Neural progenitor cell (in vitro differentiated cells): ENCODE data around the gene CALHM1.

ENCODE experiments used
- EZH2 ChIP-seq: fragments of 200-600 bp; sonication (generic); IDR thresholded peaks from 2 replicates; pipeline ENCODE4 v1.6.1; 2017; ENCODE audit warnings: antibody characterized with exemption, mild to moderate bottlenecking, moderate library complexity
- EZH2phosphoT487 ChIP-seq: fragments of 200-600 bp; sonication (generic); IDR thresholded peaks from 2 replicates; pipeline ENCODE4 v1.6.1; 2017; ENCODE audit warnings: antibody characterized with exemption
- TF ChIP-seq, protein P1 (sequence below): fragments of 200-600 bp; sonication (generic); IDR thresholded peaks from 2 replicates; pipeline ENCODE4 v1.5.1; 2017; ENCODE audit warnings: antibody characterized with exemption, mild to moderate bottlenecking

- TF ChIP-seq, protein P1, sequence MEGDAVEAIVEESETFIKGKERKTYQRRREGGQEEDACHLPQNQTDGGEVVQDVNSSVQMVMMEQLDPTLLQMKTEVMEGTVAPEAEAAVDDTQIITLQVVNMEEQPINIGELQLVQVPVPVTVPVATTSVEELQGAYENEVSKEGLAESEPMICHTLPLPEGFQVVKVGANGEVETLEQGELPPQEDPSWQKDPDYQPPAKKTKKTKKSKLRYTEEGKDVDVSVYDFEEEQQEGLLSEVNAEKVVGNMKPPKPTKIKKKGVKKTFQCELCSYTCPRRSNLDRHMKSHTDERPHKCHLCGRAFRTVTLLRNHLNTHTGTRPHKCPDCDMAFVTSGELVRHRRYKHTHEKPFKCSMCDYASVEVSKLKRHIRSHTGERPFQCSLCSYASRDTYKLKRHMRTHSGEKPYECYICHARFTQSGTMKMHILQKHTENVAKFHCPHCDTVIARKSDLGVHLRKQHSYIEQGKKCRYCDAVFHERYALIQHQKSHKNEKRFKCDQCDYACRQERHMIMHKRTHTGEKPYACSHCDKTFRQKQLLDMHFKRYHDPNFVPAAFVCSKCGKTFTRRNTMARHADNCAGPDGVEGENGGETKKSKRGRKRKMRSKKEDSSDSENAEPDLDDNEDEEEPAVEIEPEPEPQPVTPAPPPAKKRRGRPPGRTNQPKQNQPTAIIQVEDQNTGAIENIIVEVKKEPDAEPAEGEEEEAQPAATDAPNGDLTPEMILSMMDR, result no peak
- no peak for TF ChIP-seq EZH2
- TF ChIP-seq EZH2phosphoT487, result no peak
Measured at GRCh38 chr10:103423748-103424147, 35.0 kb downstream of the CALHM1 start.
